Posterior cingulate gyrus (tissue), 11 donors: Measurements from ENCODE around the gene SLC51B.
A peak's percentile ranks its signal among the peaks of the same experiment; 100 is the strongest.
"Not testable (repeated sequence)": the region's sequence is repeated elsewhere in the genome, so short reads cannot be mapped to it uniquely, and the experiment has no call there.

Experiments
- DNase-seq, 10 donors: peaks; one replicate each; pipeline versions ENCODE4 v3.0.0 to v3.0.0-alpha.2; 2020 to 2021; ENCODE audit warnings: mixed read lengths in 3 of 10
- intact Hi-C: fragments of 100-400 bp; cut with DNase I; formaldehyde crosslinking; loops from one replicate; pipeline ENCODE4 v1.15.1; 2023

Gene SLC51B

GRCh38 chr15:65044724-65045481 is at the start of gene SLC51B:
SLC51B (plus strand) TSS chr15:65045387; CDS start chr15:65050005, 4,618 bp downstream.
- intact Hi-C loops = no loop called here
- no peak for DNase-seq

- intact Hi-C loops = no loop called here
- no peak for DNase-seq
Measured at GRCh38 chr15:64997066-64997465, 48.1 kb upstream of the SLC51B start.

GRCh38 chr15:64997745-64998375 is 47.3 kb upstream of the SLC51B start:
- intact Hi-C loops = no loop called here
- DNase-seq = no peak

- DNase-seq = no peak
- intact Hi-C loops = no loop called here
Measured at GRCh38 chr15:65004993-65005392, 40.2 kb upstream of the SLC51B start.

- intact Hi-C loops = no loop called here
- DNase-seq = no peak
Measured at GRCh38 chr15:65006876-65007275, 38.3 kb upstream of the SLC51B start.

- no peak for DNase-seq
- intact Hi-C loops = no loop called here
Measured at GRCh38 chr15:65008983-65009382, 36.2 kb upstream of the SLC51B start.

GRCh38 chr15:65011198-65011597 is 34.0 kb upstream of the SLC51B start:
- DNase-seq, intact Hi-C loops: not testable (repeated sequence)

GRCh38 chr15:65020419-65020818 is 24.8 kb upstream of the SLC51B start:
- intact Hi-C loops = no loop called here

GRCh38 chr15:65021488-65021887 is 23.7 kb upstream of the SLC51B start:
- intact Hi-C loops = no loop called here
- DNase-seq = no peak

More at GRCh38 chr15:65020419-65020818, 24.8 kb upstream of the SLC51B start:
- no peak for DNase-seq

- intact Hi-C loops = loop anchor here (5.0 kb wide), 1 partner anchor 39 kb away; the partner anchor contains the start of gene SPG21
- no peak for DNase-seq
Measured at GRCh38 chr15:65026756-65027155, 18.4 kb upstream of the SLC51B start.

- DNase-seq = no peak
- intact Hi-C loops = loop anchor here (5.0 kb wide), 1 partner anchor 40 kb away; the partner anchor contains the start of gene SPG21
Measured at GRCh38 chr15:65027593-65027992, 17.6 kb upstream of the SLC51B start.

- intact Hi-C loops = loop anchor here (5.0 kb wide), 1 partner anchor 41 kb away; the partner anchor contains the start of gene SPG21
- no peak for DNase-seq
Measured at GRCh38 chr15:65028338-65028737, 16.8 kb upstream of the SLC51B start.

- intact Hi-C loops = loop anchor here (5.0 kb wide), 1 partner anchor 42 kb away; the partner anchor contains the start of gene SPG21
- DNase-seq = peak; percentile 87 to 98 (median 92)
Measured at GRCh38 chr15:65028921-65029735, 16.1 kb upstream of the SLC51B start, which contains the start of gene MTFMT. MTFMT (minus strand) TSS chr15:65029639; CDS start chr15:65029613, 26 bp downstream.

- intact Hi-C loops = loop anchor here (5.0 kb wide), 1 partner anchor 42 kb away; the partner anchor contains the start of gene SPG21
- DNase-seq = no peak
Measured at GRCh38 chr15:65029736-65030208, 15.4 kb upstream of the SLC51B start.

- intact Hi-C loops = no loop called here
- peak in 6 of 10 donors; percentile 28 to 88 (median 46) for DNase-seq
Measured at GRCh38 chr15:65032801-65033537, 12.2 kb upstream of the SLC51B start.

GRCh38 chr15:65033659-65034269 is 11.4 kb upstream of the SLC51B start:
- intact Hi-C loops = no loop called here
- DNase-seq = peak in 1 of 10 donors; percentile 76

- intact Hi-C loops = no loop called here
Measured at GRCh38 chr15:65034719-65035118, 10.5 kb upstream of the SLC51B start.

GRCh38 chr15:65037309-65037708 is 7.9 kb upstream of the SLC51B start:
- intact Hi-C loops = no loop called here
- DNase-seq = no peak

More at GRCh38 chr15:65034719-65035118, 10.5 kb upstream of the SLC51B start:
- DNase-seq = no peak

GRCh38 chr15:65038428-65038827 is 6.8 kb upstream of the SLC51B start:
- intact Hi-C loops = no loop called here
- DNase-seq = no peak
